COLO668 (cell line): ENCODE data around the gene RBMS3.

Experiments
- DNase-seq: peaks from one replicate; lab custom pipeline; 2025; ENCODE audit not compliant: unreplicated experiment; lab: John Stamatoyannopoulos, UW

The RBMS3 gene

GRCh38 chr3:29850641-29851040, 569.8 kb downstream of the RBMS3 start:
- DNase-seq, result no peak

DNA sequence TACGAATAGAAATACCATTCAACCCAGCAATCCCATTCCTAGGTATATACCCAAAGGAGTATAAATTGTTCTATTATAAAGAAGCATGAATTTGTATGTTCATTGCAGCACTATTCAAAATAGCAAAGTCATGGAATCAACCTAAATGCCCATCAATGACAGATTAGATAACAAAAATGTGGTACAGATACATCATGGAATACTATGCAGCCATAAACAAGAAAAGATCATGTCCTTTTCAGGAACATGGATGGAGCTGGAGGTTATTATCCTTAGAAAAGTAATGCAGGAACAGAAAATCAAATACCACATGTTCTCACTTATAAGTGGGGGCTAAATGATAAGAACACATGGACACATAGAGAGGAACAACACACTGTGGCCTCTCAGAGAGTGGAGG, 571.9 kb downstream of the RBMS3 start:
- no peak for DNase-seq

DNA sequence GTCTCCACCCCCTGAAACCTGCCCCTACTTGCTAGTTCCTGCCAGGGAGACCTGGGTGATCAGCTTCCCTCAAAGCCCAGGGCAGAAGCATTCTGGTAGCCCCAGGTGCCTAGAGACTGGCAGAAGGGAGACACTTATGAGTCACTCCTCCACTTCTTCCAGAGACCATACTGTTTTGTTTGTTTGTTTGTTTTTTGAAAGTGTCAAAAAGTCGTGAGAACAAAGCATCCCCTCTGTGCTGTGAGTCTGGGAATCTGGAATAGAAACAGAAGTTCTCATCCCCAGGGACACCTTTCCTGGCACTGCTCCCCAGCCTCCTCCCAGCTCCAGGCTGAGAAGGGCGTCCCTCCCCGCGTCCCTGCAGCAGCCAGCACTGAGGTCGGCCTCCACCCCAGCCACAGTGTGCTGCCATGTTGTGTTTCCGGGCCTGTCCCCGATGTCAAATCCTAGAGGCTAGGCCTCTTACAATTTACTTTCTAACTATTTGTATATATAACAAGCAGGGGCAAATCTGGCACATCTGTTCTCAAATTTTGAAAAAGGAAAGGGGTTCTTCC, 573.0 kb downstream of the RBMS3 start:
- DNase-seq, result no peak

- DNase-seq, result no peak
Measured at GRCh38 chr3:29854821-29855220, 574.0 kb downstream of the RBMS3 start.

GRCh38 chr3:29859726-29860270, 578.9 kb downstream of the RBMS3 start:
- DNase-seq, result no peak

DNA sequence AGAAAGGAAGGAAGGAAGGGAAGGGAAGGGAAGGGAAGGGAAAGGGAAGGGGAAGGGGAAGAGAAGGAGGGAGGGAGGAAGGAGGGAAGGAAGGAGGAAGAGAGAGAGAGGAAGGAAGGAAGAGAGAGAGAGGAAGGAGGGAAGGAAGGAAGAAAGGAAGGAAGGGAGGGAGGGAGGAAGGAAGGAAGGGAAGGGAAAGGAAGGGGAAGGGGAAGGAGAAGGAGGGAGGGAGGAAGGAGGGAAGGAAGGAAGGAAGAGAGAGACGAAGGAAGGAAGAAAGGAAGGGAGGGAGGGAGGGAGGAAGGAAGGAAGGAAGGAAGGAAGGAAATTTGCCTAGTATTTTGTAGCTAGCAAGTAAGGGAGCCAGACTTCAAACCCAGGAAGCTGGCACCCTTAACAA, 583.9 kb downstream of the RBMS3 start:
- DNase-seq, result no peak

- no peak for DNase-seq
Measured at GRCh38 chr3:29868543-29869101, 587.8 kb downstream of the RBMS3 start.

GRCh38 chr3:29870136-29870535, 589.3 kb downstream of the RBMS3 start:
- no peak for DNase-seq

- DNase-seq, result no peak
Measured at GRCh38 chr3:29871087-29871486, 590.2 kb downstream of the RBMS3 start.

- no peak for DNase-seq
Measured at GRCh38 chr3:29880809-29881208, 599.9 kb downstream of the RBMS3 start.

- DNase-seq, result no peak
Measured at GRCh38 chr3:29887451-29887850, 606.6 kb downstream of the RBMS3 start.

DNA sequence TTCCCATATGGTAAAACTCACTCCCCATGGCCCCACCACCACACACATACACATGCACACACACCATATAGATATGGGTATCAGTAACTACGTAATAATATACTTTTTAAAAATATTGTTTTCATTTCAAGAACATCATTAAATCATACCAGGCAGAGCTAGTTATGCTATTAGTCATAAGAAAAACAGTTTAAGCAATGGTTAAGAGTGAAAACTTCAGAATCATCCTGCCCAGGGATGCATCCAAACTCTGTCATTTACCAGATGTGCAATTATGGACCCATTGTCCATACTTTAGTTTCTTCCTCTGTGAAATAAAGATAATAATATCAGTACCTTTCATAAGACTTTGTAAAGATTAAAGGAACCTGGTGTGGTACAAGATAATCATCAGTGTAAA, 608.3 kb downstream of the RBMS3 start:
- DNase-seq, result no peak

DNA sequence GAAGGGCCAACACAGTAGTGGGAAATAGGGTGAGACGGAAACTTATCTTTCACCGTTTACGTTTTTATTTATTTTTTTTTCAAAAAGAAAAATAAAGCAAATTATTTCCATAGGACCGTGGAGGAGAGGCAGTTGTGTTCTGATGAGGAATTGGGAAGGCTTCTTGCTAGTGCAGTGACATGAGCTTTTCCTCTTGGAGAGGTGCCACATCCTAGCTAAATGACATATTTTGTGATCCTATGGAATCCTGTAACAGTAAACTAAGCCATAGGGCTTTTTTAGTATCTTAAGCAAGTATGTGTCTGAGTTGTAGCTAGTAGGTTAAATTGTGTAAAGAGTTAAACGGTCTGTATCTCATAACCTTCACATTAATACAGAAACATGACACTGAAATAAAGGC, 609.9 kb downstream of the RBMS3 start:
- DNase-seq, result no peak

DNA sequence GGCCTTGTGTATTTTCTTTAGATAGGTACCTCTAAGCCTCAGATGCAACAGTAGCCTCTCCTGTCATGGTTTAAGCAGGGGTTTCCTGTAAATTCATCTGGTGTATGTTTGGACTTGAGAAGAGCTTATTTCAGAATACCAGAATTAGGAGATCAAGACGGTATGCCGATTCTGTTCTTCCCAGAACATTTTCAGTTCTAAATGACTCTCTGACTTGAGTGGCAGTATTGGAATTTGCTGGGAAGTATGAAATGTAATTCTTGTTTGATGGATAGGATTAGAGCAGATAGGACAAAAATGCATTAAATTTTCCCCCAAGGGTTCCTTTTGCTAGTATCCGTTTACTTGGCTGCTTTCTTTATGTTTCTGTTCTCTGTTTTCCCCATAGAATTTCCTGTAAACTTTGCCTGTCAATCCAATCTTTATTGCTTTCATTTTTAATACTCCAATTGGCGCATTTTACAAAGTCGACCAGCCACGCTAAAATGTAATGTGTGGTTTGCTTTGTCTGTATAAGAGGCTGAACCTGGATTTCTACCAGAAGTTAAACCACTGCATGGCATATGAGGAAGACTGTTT, 612.2 kb downstream of the RBMS3 start:
- no peak for DNase-seq

DNA sequence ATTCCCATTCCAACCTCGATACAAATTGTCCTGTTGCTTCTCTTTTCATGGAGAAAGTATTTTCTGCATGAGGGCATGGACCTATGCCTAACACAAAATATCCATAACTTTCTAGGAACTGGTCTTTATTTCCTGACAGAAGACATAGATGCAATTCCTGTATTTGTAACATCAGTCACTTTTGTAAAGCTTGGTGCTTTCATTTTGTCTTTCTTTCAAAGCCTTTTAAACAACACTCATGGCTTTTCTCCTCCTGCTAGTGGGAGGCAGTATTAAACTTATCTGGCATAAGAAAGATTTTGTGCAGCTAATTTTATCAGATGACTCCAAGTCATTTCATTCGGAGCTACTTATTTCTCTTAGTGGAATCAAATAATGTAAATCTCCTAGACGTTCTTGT, 616.0 kb downstream of the RBMS3 start:
- no peak for DNase-seq

GRCh38 chr3:29898171-29898965, 617.5 kb downstream of the RBMS3 start:
- DNase-seq, result no peak

DNA sequence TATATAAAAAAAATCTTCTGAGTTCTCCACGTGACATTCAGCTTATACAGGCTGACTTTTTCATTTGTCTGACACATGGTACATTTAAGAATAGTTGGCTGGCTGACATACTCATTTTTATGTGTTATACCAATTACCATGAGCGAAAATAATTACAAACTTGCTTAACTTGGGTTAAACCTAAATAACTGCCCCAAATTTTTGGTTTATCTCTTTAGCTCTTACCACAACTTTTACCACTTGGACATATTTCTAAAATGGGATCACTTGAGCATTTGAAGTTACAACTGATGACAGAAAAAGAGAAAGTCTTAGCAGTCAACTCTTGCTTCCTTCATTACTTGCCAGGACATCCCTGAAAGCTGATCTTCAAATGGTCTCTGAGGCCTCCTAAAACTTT, 618.1 kb downstream of the RBMS3 start:
- DNase-seq, result no peak

GRCh38 chr3:29901097-29901496, 620.2 kb downstream of the RBMS3 start:
- no peak for DNase-seq

DNA sequence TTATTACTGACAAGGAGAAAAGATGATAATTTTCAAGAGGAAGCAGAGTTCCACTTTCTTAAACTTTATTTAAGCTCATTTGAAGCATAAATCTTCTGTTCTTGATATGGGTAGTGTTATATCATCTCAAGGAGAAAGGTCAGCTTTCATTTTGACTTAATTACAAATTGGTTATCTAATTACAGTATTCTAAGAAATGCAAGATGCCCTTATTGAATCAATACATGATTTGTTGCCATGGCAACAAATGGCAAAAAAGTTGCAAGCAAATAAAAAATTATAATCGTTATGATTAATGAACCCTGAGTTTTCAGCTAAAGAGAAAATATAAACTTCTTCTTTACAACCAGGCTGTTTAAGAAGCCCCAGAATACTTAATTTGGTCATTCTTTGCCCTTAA, 622.7 kb downstream of the RBMS3 start:
- DNase-seq, result no peak

GRCh38 chr3:29906906-29907305, 626.0 kb downstream of the RBMS3 start:
- DNase-seq, result no peak

- no peak for DNase-seq
Measured at GRCh38 chr3:29912600-29913288, 631.9 kb downstream of the RBMS3 start.
